ENCODE measurements around the gene DUSP28. TPM values are rescaled to one million over a fixed set of nuclear protein-coding genes. Genes with fewer than 3 reads are reported as not detected.

DUSP28 gene
- total and polyA plus RNA-seq, 2 donors (not counting 1 experiment from before 2014, with no cell fraction given), result 19.0 to 19.1 TPM

DNA sequence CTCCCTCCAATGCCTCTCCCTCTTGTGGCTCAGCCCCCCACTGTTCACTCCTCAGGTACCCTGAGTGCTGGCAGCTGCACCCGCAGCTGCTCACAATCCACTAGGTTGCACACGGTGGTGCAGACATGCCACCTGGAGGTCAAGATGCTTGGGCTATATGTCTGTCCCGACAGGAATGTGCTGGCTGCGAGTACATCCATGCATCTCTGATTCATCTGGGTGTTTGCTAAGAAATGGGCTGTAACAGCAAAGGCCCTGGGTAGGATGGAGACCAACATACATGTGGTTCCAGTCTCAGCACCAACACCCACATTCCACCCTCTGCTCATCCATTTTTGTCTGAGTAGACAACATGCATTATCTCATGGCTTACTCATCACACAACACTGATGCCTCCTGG is 33.6 kb upstream of the DUSP28 start:
- CTCF ChIA-PET, result no interaction called here

GRCh38 chr2:240527153-240527750 is 32.9 kb upstream of the DUSP28 start:
- no peak overlapping the region for H3K4me3 ChIP-seq (ENCODE audit: control extremely low read depth in 1 of 5, extremely low read depth in 1 of 5, insufficient read depth in 1 of 5, low read depth in 2 of 5, low read length in 4 of 5)
- POLR2A ChIA-PET, result no interaction called here
- ATAC-seq (ENCODE audit: low read depth), result no peak
- H3K27me3 Mint-ChIP-seq, result no peaks in the 10 kb centered on the region
- intact Hi-C loops (cut with micrococcal nuclease), result no loop called here
- H3K4me1 ChIP-seq (ENCODE audit: control insufficient read depth in 2 of 2, insufficient read depth in 2 of 2, low read length in 2 of 2), result no peaks in the 10 kb centered on the region
- CTCF ChIA-PET, result no interaction called here
- H3K36me3 ChIP-seq (replicated peaks in 1 of 2; ENCODE audit: control extremely low read depth in 1 of 2, control insufficient read depth in 1 of 2, extremely low read depth in 1 of 2, insufficient read depth in 2 of 2, low read length in 1 of 2), result peaks cover 8 to 47% of the 10 kb centered on the region in 2 experiments
- H3K79me2 ChIP-seq (ENCODE audit: control insufficient read depth, insufficient read depth, low read length), result no peaks in the 10 kb centered on the region
- TF ChIP-seq, protein P1, sequence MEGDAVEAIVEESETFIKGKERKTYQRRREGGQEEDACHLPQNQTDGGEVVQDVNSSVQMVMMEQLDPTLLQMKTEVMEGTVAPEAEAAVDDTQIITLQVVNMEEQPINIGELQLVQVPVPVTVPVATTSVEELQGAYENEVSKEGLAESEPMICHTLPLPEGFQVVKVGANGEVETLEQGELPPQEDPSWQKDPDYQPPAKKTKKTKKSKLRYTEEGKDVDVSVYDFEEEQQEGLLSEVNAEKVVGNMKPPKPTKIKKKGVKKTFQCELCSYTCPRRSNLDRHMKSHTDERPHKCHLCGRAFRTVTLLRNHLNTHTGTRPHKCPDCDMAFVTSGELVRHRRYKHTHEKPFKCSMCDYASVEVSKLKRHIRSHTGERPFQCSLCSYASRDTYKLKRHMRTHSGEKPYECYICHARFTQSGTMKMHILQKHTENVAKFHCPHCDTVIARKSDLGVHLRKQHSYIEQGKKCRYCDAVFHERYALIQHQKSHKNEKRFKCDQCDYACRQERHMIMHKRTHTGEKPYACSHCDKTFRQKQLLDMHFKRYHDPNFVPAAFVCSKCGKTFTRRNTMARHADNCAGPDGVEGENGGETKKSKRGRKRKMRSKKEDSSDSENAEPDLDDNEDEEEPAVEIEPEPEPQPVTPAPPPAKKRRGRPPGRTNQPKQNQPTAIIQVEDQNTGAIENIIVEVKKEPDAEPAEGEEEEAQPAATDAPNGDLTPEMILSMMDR (IDR thresholded peaks at IDR 0.05), result no peak
- no peak for TF ChIP-seq EZH2 (IDR thresholded peaks at IDR 0.05; ENCODE audit: borderline replicate concordance, insufficient read depth, low read depth, low read length, poor library complexity, severe bottlenecking)
- H3K4me1 Mint-ChIP-seq, result no peaks in the 10 kb centered on the region
- no peaks in the 10 kb centered on the region for H3K27me3 ChIP-seq (replicated peaks in 1 of 4; ENCODE audit: control extremely low read depth in 1 of 4, control insufficient read depth in 3 of 4, insufficient read depth in 4 of 4, low read length in 3 of 4)
- H3K4me3 Mint-ChIP-seq, result no peak overlapping the region
- no peak overlapping the region for H3K4me2 ChIP-seq (replicated peaks; ENCODE audit: low read depth, low read length, poor library complexity, severe bottlenecking)
- DNase-seq, result no peak
- 92% methylated on average over 3 of the region's 3 CpGs for WGBS (ENCODE audit: insufficient coverage)
- no peak overlapping the region for H2AFZ ChIP-seq (ENCODE audit: insufficient read depth, low read depth, low read length, poor library complexity, severe bottlenecking)
- H3K9ac ChIP-seq (ENCODE audit: low read length), result no peak overlapping the region
- peaks cover 5% of the 10 kb centered on the region for H4K20me1 ChIP-seq (ENCODE audit: control insufficient read depth, insufficient read depth, low read length, poor library complexity, severe bottlenecking)
- H3K9me3 Mint-ChIP-seq (ENCODE audit: insufficient read depth), result peaks cover 14% of the 10 kb centered on the region
- H3K9me3 ChIP-seq (ENCODE audit: control extremely low read depth in 1 of 3, control insufficient read depth in 2 of 3, insufficient read depth in 1 of 3, low read length in 2 of 3), result peaks cover 3 to 64% (median 25%) of the 10 kb centered on the region in 3 donors
- no peak overlapping the region for H3K27ac ChIP-seq (ENCODE audit: low read length in 2 of 2)
- H3K27ac Mint-ChIP-seq, result no peak overlapping the region

More for the DNA sequence above, 33.6 kb upstream of the DUSP28 start:
- no peak overlapping the region for H3K4me3 ChIP-seq (ENCODE audit: control extremely low read depth in 1 of 5, extremely low read depth in 1 of 5, insufficient read depth in 1 of 5, low read depth in 2 of 5, low read length in 4 of 5)
- H4K20me1 ChIP-seq (ENCODE audit: control insufficient read depth, insufficient read depth, low read length, poor library complexity, severe bottlenecking), result peaks cover 5% of the 10 kb centered on the region
- no peak overlapping the region for H2AFZ ChIP-seq (ENCODE audit: insufficient read depth, low read depth, low read length, poor library complexity, severe bottlenecking)
- H3K4me2 ChIP-seq (replicated peaks; ENCODE audit: low read depth, low read length, poor library complexity, severe bottlenecking), result no peak overlapping the region
- H3K27ac ChIP-seq (ENCODE audit: low read length in 2 of 2), result no peak overlapping the region
- Mint-ChIP-seq H3K4me1 (no peaks in the 10 kb centered on the region), H3K9me3 (ENCODE audit: insufficient read depth) (peaks cover 9% of the 10 kb centered on the region), H3K27me3 (no peaks in the 10 kb centered on the region), H3K27ac (no peak overlapping the region), H3K4me3 (no peak overlapping the region)
- no peak overlapping the region for H3K9ac ChIP-seq (ENCODE audit: low read length)
- ATAC-seq (ENCODE audit: low read depth) (no peak), DNase-seq (no peak)
- peaks cover 8 to 47% of the 10 kb centered on the region in 2 experiments for H3K36me3 ChIP-seq (replicated peaks in 1 of 2; ENCODE audit: control extremely low read depth in 1 of 2, control insufficient read depth in 1 of 2, extremely low read depth in 1 of 2, insufficient read depth in 2 of 2, low read length in 1 of 2)
- H3K79me2 ChIP-seq (ENCODE audit: control insufficient read depth, insufficient read depth, low read length), result no peaks in the 10 kb centered on the region
- 100% methylated on average over 3 of the region's 4 CpGs for WGBS (ENCODE audit: insufficient coverage)
- no peaks in the 10 kb centered on the region for H3K27me3 ChIP-seq (replicated peaks in 1 of 4; ENCODE audit: control extremely low read depth in 1 of 4, control insufficient read depth in 3 of 4, insufficient read depth in 4 of 4, low read length in 3 of 4)
- intact Hi-C loops (cut with micrococcal nuclease), result no loop called here
- H3K9me3 ChIP-seq (ENCODE audit: control extremely low read depth in 1 of 3, control insufficient read depth in 2 of 3, insufficient read depth in 1 of 3, low read length in 2 of 3), result peaks cover 2 to 71% (median 18%) of the 10 kb centered on the region in 3 donors
- TF ChIP-seq, protein P1 (IDR thresholded peaks at IDR 0.05), result no peak
- no peak for TF ChIP-seq EZH2 (IDR thresholded peaks at IDR 0.05; ENCODE audit: borderline replicate concordance, insufficient read depth, low read depth, low read length, poor library complexity, severe bottlenecking)
- no peaks in the 10 kb centered on the region for H3K4me1 ChIP-seq (ENCODE audit: control insufficient read depth in 2 of 2, insufficient read depth in 2 of 2, low read length in 2 of 2)
- POLR2A ChIA-PET, result no interaction called here

All from B cell (primary cell).